DND-41 (cell line): Measurements from ENCODE around the gene FBXW12.

Experiments used
- ATAC-seq: fragments of 200-7000 bp; cut with Tn5 transposase; 3 replicates; pipeline ENCODE4 v1.9.1; 2021; ENCODE audit warnings: low read depth; ENCODE audit not compliant: insufficient read depth
- DNase-seq: peaks from one replicate; pipeline ENCODE4 v3.0.0-alpha.2; 2020
- H2AFZ ChIP-seq: 2 replicates; pipeline ENCODE4 v1.6.0; 2012; ENCODE audit warnings: low read depth, low read length
- H3K27ac ChIP-seq: 2 replicates; pipeline ENCODE4 v1.5.1; 2012; ENCODE audit warnings: low read length, inconsistent platforms
- H3K27me3 ChIP-seq: fragments of 200-600 bp; sonication (generic); 2 replicates; pipeline ENCODE4 v1.6.0; 2012; ENCODE audit warnings: low read length, mild to moderate bottlenecking, inconsistent platforms; ENCODE audit not compliant: insufficient read depth, poor library complexity
- H3K36me3 ChIP-seq: 2 replicates; pipeline ENCODE4 v1.5.1; 2012; ENCODE audit warnings: low read length, inconsistent platforms; ENCODE audit not compliant: insufficient read depth
- H3K4me1 ChIP-seq: 2 replicates; pipeline ENCODE4 v1.5.1; 2012; ENCODE audit warnings: mild to moderate bottlenecking, low read length; ENCODE audit not compliant: insufficient read depth
- H3K4me2 ChIP-seq: 2 replicates; pipeline ENCODE4 v1.6.0; 2012; ENCODE audit warnings: mild to moderate bottlenecking, moderate library complexity, low read length, inconsistent platforms; ENCODE audit not compliant: insufficient read depth
- H3K4me3 ChIP-seq, 2 experiments: fragments of 200-600 bp in 1 of 2; shearing (Covaris generic) in 1 of 2; 2 replicates each; pipeline ENCODE4 v1.5.1; 2012 to 2016; ENCODE audit warnings: inconsistent platforms in 2 of 2, low read length in 2 of 2, mild to moderate bottlenecking in 2 of 2, low read depth in 1 of 2, moderate library complexity in 1 of 2
- H3K79me2 ChIP-seq: 2 replicates; pipeline ENCODE4 v1.6.0; 2012; ENCODE audit warnings: low read length, inconsistent platforms; ENCODE audit not compliant: insufficient read depth
- H3K9ac ChIP-seq: 2 replicates; pipeline ENCODE4 v1.6.0; 2012; ENCODE audit warnings: low read depth, mild to moderate bottlenecking, inconsistent platforms, low read length, moderate library complexity
- H3K9me3 ChIP-seq: 2 replicates; pipeline ENCODE4 v1.5.1; 2012; ENCODE audit warnings: low read length, moderate library complexity, mild to moderate bottlenecking, inconsistent platforms; ENCODE audit not compliant: insufficient read depth, severe bottlenecking
- H4K20me1 ChIP-seq: 2 replicates; pipeline ENCODE4 v1.6.0; 2012; ENCODE audit warnings: low read length; ENCODE audit not compliant: insufficient read depth
- CTCF ChIP-seq: IDR thresholded peaks from 2 replicates; pipeline ENCODE4 v1.5.1; 2012; ENCODE audit warnings: borderline replicate concordance, low read length, moderate library complexity, mild to moderate bottlenecking; ENCODE audit not compliant: poor library complexity, severe bottlenecking; ENCODE audit errors: extremely low read depth
- EZH2 ChIP-seq: IDR thresholded peaks from 3 replicates; pipeline ENCODE4 v1.6.1; 2012; ENCODE audit warnings: borderline replicate concordance, low read depth, mild to moderate bottlenecking, moderate library complexity, low read length, inconsistent platforms; ENCODE audit not compliant: severe bottlenecking

FBXW12 gene

DNA sequence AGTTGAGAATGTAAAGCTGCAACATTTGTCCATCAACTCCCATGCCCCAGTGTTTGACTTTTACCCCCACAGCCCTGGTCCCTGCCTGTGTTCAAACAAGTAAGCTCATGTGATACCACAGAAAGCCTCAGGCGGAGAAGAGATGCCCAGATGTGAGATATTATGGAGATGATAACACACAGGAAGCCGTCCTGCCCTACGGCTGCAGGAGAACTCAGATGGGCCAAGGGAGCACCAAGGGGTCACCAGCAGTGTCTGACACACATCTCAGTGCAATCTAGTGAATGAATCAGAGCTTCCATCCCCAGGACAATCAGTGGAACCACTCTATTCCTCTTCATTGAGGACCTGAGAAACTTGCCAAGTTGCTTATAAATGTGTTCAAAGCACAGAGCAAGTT lies 24.5 kb upstream of the FBXW12 start:
- Histone ChIP-seq H3K9ac (no peak overlapping the region), H3K27ac (no peak overlapping the region), H3K9me3 (no peaks in the 10 kb centered on the region), H3K27me3 (peaks cover 20% of the 10 kb centered on the region), H3K4me1 (no peaks in the 10 kb centered on the region), H3K4me2 (no peak overlapping the region), H2AFZ (no peak overlapping the region), H4K20me1 (no peaks in the 10 kb centered on the region), H3K79me2 (no peaks in the 10 kb centered on the region), H3K4me3 (no peak overlapping the region), H3K36me3 (no peaks in the 10 kb centered on the region)
- ATAC-seq (no peak), DNase-seq (no peak)
- TF ChIP-seq CTCF (no peak), EZH2 (no peak)

GRCh38 chr3:48352546-48352945 lies 19.5 kb upstream of the FBXW12 start:
- Histone ChIP-seq H3K27me3 (peaks cover 11% of the 10 kb centered on the region), H4K20me1 (no peaks in the 10 kb centered on the region), H3K9me3 (peaks cover 4% of the 10 kb centered on the region), H3K9ac (no peak overlapping the region), H2AFZ (no peak overlapping the region), H3K79me2 (no peaks in the 10 kb centered on the region), H3K27ac (no peak overlapping the region), H3K36me3 (no peaks in the 10 kb centered on the region), H3K4me3 (no peak overlapping the region), H3K4me2 (no peak overlapping the region), H3K4me1 (no peaks in the 10 kb centered on the region)
- DNase-seq (no peak), ATAC-seq (no peak)
- TF ChIP-seq EZH2, result no peak
- no peak for TF ChIP-seq CTCF

DNA sequence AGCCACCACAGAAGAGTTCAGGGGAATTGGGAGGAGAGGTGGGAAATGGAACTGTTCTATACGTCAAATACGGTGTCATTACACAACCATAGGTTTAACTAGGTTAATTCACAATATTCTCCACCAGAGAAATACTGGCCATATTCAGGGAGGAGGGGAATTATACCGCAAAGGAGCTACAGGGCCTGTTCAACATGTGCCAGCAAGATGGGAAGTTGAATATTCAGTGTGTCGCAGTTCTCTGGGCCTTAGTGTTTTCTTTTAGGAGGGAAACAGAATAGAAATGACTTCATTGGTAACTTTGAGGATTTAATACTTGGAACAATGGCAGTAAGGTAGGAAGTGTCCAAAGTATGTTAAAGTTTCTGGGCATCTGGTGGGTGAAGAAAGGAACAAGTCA lies 18.0 kb upstream of the FBXW12 start:
- H3K27ac ChIP-seq, result no peak overlapping the region
- ATAC-seq, result no peak
- H3K9ac ChIP-seq, result no peak overlapping the region
- H3K9me3 ChIP-seq, result peaks cover 10% of the 10 kb centered on the region
- no peak for DNase-seq
- no peaks in the 10 kb centered on the region for H3K79me2 ChIP-seq
- no peaks in the 10 kb centered on the region for H3K4me1 ChIP-seq
- H3K4me3 ChIP-seq, result no peak overlapping the region
- H3K27me3 ChIP-seq, result peaks cover 6% of the 10 kb centered on the region
- no peak overlapping the region for H2AFZ ChIP-seq
- no peaks in the 10 kb centered on the region for H3K36me3 ChIP-seq
- H4K20me1 ChIP-seq, result no peaks in the 10 kb centered on the region
- H3K4me2 ChIP-seq, result no peak overlapping the region
- TF ChIP-seq EZH2, result no peak
- no peak for TF ChIP-seq CTCF

DNA sequence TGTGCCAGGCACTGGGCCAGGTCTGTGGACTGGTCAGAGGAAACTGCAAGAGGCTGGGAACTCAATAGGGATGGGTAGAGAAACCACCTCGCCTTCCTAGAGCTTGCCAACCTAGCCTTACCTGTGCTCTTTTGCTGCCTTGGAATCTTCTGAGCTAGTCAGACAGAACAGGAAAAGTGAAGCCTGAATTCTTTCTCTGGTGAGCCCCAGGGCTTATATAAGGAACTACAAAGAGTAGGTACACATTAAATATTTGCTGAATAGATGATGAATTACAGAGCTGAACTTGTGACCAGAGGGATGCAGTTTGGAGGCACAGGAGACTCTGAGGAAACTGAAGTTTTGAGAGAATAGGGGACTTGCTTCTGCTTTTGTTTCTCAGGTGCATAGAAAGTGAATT lies 15.6 kb upstream of the FBXW12 start:
- ATAC-seq (no peak), DNase-seq (no peak)
- peaks cover 10% of the 10 kb centered on the region for H3K9me3 ChIP-seq
- H3K27me3 ChIP-seq, result peaks cover 5% of the 10 kb centered on the region
- H2AFZ ChIP-seq, result no peak overlapping the region
- no peak overlapping the region for H3K27ac ChIP-seq
- H3K4me2 ChIP-seq, result no peak overlapping the region
- no peak for TF ChIP-seq CTCF
- TF ChIP-seq EZH2, result no peak
- H3K79me2 ChIP-seq, result no peaks in the 10 kb centered on the region
- H3K4me3 ChIP-seq, result no peak overlapping the region
- no peaks in the 10 kb centered on the region for H3K36me3 ChIP-seq
- H4K20me1 ChIP-seq, result no peaks in the 10 kb centered on the region
- H3K9ac ChIP-seq, result no peak overlapping the region
- no peaks in the 10 kb centered on the region for H3K4me1 ChIP-seq
